ENCODE results near the gene CAST. TPM values are rescaled to one million over a fixed set of nuclear protein-coding genes. Genes with fewer than 3 reads are reported as not detected.

Gene CAST
- polyA plus RNA-seq, 3 donors from 2014 or later, result 24.0 to 133 (median 59.9) TPM

DNA sequence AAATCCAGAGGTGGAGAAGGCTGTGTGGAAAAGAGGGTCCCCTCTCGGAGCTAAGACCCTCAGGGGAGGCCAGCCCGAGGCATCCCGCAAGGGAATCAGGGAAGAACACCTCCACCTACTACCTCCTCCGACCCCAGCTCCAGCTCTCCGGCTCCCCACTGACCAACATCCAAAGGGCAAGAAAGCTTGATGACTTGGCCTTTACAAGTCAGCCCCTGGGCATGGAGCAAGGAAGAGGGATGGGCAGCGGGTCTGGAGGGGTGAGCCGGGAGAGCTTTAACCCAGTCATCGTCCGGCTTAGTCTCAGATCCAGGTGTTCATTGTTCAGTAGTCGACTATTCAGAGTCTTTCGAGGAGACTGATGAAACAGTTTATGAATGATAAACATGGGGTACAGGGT, 113.5 kb downstream of the CAST start:
- Mint-ChIP-seq H3K4me3 (no peak overlapping the region), H3K27ac (peak overlapping the region in 3 of 6 donors; percentile 34 to 52 (median 43)), H3K27me3 (ENCODE audit: low read depth in 3 of 3) (peaks cover 0 to 1% (median 0%) of the 10 kb centered on the region in 3 donors), H3K9me3 (no peaks in the 10 kb centered on the region), H3K4me1 (peaks cover 9 to 14% of the 10 kb centered on the region in 2 donors), H3K36me3 (peaks cover 24 to 52% (median 52%) of the 10 kb centered on the region in 3 donors)
- no peak for DNase-seq

DNA sequence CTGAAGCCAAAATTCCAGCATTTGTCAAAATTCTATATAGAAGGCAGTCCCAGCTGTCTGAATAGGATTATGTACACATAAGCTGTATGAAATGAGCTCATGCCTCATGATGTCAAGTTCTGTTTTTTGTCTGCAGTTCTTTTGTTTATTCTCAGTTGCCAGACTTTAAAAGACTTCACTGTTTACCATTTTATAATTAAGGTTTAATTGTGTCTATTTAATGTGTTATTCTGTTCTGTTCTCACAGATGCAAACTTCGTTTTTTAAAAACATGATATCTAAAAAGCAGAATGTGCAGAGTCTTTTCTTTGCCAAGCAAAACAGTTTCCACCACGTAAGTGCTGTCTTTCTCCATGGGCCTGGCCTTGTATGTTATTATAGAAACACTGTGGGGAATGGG, 114.4 kb downstream of the CAST start:
- Mint-ChIP-seq H3K27me3 (ENCODE audit: low read depth in 3 of 3) (peaks cover 0 to 1% (median 0%) of the 10 kb centered on the region in 3 donors), H3K36me3 (peaks cover 18 to 52% (median 47%) of the 10 kb centered on the region in 3 donors), H3K4me1 (peaks cover 2 to 5% of the 10 kb centered on the region in 2 donors), H3K27ac (no peak overlapping the region), H3K4me3 (no peak overlapping the region), H3K9me3 (no peaks in the 10 kb centered on the region)
- no peak for DNase-seq

DNA sequence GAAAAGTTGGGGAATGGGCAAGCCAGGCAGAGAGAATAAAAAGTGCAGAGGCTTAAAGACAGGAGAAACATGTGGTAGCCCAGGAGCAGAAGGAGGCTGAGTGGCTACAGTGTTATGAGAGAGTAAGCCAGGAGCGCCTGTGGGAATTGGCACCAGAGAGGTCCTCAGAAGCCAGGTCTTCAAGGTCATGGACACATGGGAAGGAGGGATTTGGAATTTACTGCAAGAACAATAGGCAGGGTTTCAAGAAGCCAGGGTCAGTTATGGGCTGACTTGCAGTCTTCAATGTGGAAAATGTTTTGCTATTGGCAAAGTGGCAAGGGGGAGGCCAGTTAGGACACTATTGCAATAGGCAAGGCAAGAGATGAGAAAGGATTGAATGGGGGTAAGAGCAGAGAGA, 116.2 kb downstream of the CAST start:
- Mint-ChIP-seq H3K9me3 (no peaks in the 10 kb centered on the region), H3K4me3 (no peak overlapping the region), H3K36me3 (peaks cover 26 to 56% (median 40%) of the 10 kb centered on the region in 3 donors), H3K4me1 (peaks cover 0 to 2% of the 10 kb centered on the region in 2 donors), H3K27me3 (ENCODE audit: low read depth in 3 of 3) (peaks cover 0 to 1% (median 0%) of the 10 kb centered on the region in 3 donors), H3K27ac (peak overlapping the region; percentile 21 to 89 (median 31))
- no peak for DNase-seq

DNA sequence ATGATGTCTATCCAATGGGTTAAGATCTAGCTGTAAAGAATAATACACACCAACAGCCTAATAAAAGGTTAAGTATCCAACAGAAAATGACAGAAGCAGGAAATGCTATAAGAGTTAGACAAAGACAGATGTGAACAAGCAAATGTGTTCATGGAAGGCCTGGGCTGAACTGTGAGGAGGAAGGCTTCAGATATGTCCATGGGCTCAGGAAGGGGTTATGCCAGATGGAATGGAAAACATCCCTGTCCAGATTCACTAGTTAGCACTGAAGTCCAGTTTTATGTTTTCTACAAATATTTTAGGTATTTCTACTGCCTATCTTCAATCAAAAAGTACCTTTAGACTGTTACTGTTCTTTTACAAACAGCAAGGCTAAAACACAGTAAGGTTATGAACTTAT, 118.5 kb downstream of the CAST start:
- Mint-ChIP-seq H3K4me1 (peaks cover 2 to 7% of the 10 kb centered on the region in 2 donors), H3K27ac (peak overlapping the region in 5 of 6 donors; percentile 23 to 63 (median 49)), H3K4me3 (no peak overlapping the region)

DNA sequence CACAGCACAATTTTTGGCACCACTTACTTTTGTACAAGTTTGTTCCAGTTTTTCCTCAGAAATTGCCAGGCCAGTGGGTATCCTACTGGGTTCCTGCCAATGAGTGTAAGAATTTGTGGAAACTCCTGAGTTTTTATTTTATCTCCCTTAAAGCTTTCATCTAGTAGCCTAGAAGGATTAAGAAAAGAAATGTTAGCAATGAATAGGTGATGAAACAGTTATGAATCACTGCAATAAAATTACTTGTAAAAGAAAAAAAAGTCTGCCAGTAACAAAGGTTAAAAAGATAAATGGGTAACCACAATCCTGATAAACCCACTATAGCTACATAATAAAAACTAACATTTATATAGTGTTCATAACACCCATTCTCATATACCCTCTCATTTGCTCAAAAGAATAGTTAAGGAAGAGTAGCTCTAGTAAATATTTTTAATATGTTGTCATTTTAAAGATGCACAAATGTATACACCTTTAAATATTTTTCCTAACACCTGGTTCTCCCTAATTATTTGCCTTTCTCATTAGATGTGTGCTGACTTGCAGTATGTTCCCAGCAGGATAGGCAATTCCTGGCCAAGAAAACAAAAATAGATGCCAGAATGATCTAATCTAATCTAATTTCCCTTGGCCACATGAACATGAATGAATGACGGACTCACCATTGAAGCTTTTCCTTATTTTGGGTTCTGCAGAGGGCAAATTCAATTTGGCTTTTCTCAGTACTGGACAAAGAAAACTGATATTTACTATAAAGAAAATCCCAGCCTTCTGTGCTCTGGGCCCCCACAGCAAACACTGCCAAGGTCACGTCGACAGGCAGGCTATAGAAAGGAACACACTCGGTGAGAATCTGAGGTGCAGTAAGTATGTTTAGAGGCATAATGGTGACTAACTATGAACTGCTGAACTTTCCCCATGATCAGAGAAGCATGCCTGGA, 119.1 kb downstream of the CAST start:
- H3K27ac Mint-ChIP-seq, result peak overlapping the region; percentile 15 to 66 (median 52)
- no peaks in the 10 kb centered on the region for H3K9me3 Mint-ChIP-seq
- H3K4me3 Mint-ChIP-seq, result no peak overlapping the region
- peaks cover 0 to 5% (median 2%) of the 10 kb centered on the region in 3 donors for H3K27me3 Mint-ChIP-seq (ENCODE audit: low read depth in 3 of 3)
- no peak for DNase-seq
- peaks cover 2 to 8% of the 10 kb centered on the region in 2 donors for H3K4me1 Mint-ChIP-seq
- H3K36me3 Mint-ChIP-seq, result peaks cover 26 to 49% (median 34%) of the 10 kb centered on the region in 3 donors

More for the DNA sequence above, 118.5 kb downstream of the CAST start:
- H3K36me3 Mint-ChIP-seq, result peaks cover 26 to 52% (median 34%) of the 10 kb centered on the region in 3 donors
- DNase-seq, result no peak
- H3K27me3 Mint-ChIP-seq (ENCODE audit: low read depth in 3 of 3), result peaks cover 0 to 5% (median 0%) of the 10 kb centered on the region in 3 donors
- H3K9me3 Mint-ChIP-seq, result no peaks in the 10 kb centered on the region

DNA sequence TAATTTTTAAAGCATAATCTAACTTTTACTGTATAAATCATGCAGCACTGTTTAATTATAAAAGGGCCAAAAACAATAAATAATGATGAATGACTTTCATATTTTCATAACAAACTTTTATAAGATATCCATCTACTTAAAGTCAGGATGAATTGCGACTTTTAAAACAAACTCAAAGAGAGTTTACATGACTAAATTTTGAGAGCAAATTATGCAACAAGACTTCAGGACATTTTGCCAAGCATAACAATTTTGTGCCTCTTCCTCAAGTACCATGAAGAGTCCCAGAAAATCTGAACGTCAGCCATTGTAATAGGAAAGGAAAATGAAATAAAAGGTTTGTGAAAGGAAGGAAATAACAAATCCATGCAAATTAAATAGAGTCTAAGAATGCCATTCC, 121.2 kb downstream of the CAST start:
- DNase-seq, result no peak
- H3K27ac Mint-ChIP-seq, result peak overlapping the region in 4 of 6 donors; percentile 64 to 82 (median 70)
- peaks cover 20 to 45% (median 28%) of the 10 kb centered on the region in 3 donors for H3K36me3 Mint-ChIP-seq
- H3K9me3 Mint-ChIP-seq, result no peaks in the 10 kb centered on the region
- no peak overlapping the region for H3K4me3 Mint-ChIP-seq
- H3K27me3 Mint-ChIP-seq (ENCODE audit: low read depth in 3 of 3), result peaks cover 0 to 7% (median 4%) of the 10 kb centered on the region in 3 donors
- peaks cover under 1 to 8% of the 10 kb centered on the region in 2 donors for H3K4me1 Mint-ChIP-seq

DNA sequence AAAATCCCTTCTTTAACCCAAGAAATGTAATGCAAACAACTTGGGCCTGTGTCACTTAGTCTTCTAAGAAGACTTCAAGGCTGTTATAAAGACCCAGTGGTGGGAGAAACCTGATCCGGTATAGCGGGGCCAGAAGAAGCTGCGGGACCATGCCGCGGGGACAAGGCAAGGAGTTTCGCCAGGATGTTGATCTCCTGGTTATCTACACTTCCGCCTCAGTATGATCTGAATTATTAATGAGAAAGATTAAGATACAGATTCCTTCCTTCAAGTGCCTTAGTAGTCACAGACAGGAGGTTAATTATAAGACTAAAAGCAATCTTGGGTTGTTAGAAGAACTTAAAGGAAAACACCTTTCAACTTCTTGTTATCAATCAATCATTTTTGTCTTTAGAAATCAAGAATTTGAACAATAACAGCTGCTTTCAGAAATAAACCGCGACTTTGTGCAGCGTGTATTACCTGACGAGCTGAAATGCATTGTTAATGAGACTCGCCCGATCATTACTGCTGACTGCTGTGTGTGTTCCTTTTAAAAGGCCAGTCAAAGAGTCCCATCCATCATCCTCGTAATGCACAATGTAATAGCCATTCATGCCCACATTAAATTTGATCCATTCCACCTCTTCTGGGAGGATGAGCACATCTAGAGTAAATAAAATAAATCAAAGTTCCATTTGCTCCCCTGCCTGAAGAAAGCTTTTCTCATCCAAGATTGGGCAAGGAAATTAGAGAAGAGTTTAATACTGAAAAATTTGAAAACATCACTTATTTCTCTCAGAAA, 123.3 kb downstream of the CAST start:
- peaks cover 0 to 8% of the 10 kb centered on the region in 2 donors for H3K4me1 Mint-ChIP-seq
- DNase-seq, result no peak
- peak overlapping the region in 5 of 6 donors; percentile 4 to 75 (median 56) for H3K27ac Mint-ChIP-seq
- peaks cover 0 to 9% (median 6%) of the 10 kb centered on the region in 3 donors for H3K27me3 Mint-ChIP-seq (ENCODE audit: low read depth in 3 of 3)
- peak overlapping the region in 1 of 5 donors; percentile 10 for H3K4me3 Mint-ChIP-seq
- no peaks in the 10 kb centered on the region for H3K9me3 Mint-ChIP-seq
- H3K36me3 Mint-ChIP-seq, result peaks cover 14 to 51% (median 35%) of the 10 kb centered on the region in 3 donors

DNA sequence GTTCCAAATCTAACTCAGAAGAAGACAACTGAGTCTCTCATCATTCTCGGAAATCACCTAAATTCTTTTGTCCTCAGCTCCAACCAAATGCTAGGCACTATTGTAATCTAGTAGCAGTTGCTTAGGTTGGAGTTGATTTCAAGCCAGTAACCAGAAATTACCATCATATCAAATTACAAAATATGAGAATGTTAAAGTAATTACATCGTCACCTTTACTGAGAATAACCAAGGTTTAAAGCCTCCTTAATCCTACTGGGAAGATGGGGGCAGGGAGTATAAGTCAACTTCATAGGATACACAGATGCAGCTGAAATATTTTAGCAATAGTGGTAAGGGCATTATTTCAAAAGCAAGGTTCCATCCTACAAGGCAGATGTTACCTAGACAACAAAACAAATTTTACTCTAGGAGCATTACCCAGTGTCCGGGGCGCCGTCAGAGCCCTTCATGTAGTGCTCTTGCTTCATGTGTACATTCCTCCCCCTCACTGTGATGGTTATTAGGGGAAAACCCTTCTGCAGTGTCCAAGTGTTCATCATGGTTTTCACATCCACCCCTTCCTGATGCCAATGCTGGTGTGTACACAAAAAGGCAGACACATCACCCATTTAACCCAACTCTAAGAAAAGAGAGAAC, 126.1 kb downstream of the CAST start:
- Mint-ChIP-seq H3K9me3 (no peaks in the 10 kb centered on the region), H3K4me1 (peaks cover 6 to 21% of the 10 kb centered on the region in 2 donors), H3K27ac (peak overlapping the region in 5 of 6 donors; percentile 26 to 88 (median 51)), H3K4me3 (no peak overlapping the region), H3K27me3 (ENCODE audit: low read depth in 3 of 3) (peaks cover 0 to 21% (median 6%) of the 10 kb centered on the region in 3 donors), H3K36me3 (peaks cover 4 to 49% (median 36%) of the 10 kb centered on the region in 3 donors)
- DNase-seq, result no peak

DNA sequence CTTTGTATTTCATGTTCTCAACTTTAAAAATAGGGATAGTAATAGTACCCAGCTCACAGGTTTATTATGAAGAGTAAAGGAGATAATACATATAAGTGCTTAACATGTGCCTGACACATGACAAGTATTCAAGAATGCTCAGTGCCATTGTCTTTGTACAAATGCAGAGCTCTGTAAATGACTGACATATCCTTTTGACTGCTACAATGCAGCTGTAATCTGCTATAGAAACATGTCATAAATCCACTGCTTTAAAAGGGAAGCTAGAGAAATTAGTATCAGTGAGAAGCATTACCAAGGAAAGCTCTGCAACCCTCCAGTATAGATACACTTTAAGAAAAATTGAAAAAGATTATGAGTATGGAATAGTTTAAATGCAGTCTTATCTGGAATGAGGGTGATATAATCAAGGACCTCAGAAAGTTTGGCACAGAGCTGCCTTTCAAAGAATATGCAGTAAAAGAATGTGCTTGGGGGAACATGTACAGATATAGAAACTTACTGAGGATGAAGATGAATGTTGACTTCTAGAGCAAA, 127.7 kb downstream of the CAST start:
- Mint-ChIP-seq H3K36me3 (peaks cover 9 to 56% (median 41%) of the 10 kb centered on the region in 3 donors), H3K4me1 (peaks cover 15 to 35% of the 10 kb centered on the region in 2 donors), H3K4me3 (no peak overlapping the region), H3K27ac (peak overlapping the region; percentile 4 to 74 (median 46)), H3K9me3 (no peaks in the 10 kb centered on the region), H3K27me3 (ENCODE audit: low read depth in 3 of 3) (peaks cover 0 to 21% (median 6%) of the 10 kb centered on the region in 3 donors)
- DNase-seq, result no peak

DNA sequence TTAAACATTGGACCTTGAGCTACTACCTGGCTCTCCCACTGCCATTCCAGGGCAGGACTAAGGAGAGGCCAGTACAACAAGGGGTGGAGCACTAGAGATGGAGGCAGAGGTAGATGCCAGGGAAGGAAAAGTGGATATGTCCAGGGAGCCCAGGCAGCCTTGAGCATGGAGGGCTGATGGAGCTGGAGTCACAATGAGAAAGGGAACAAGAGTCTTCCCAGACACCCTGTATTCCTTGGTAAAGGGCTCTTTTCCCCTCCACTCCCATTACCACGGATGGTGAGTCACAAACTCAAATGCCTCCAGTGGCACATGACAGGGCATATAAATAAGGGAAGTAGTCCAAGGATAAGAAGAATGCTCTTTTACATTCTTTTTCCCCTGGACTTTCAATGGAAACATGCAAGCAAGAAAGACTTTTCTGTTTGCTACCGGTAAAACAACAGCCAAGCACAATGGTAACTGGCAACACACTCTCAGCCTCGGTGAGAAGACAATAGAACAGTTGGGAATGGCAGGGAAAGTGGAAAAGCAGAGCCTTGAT, 128.9 kb downstream of the CAST start:
- H3K27me3 Mint-ChIP-seq (ENCODE audit: low read depth in 3 of 3), result peaks cover 0 to 19% (median 2%) of the 10 kb centered on the region in 3 donors
- H3K4me1 Mint-ChIP-seq, result peaks cover 25 to 38% of the 10 kb centered on the region in 2 donors

DNA sequence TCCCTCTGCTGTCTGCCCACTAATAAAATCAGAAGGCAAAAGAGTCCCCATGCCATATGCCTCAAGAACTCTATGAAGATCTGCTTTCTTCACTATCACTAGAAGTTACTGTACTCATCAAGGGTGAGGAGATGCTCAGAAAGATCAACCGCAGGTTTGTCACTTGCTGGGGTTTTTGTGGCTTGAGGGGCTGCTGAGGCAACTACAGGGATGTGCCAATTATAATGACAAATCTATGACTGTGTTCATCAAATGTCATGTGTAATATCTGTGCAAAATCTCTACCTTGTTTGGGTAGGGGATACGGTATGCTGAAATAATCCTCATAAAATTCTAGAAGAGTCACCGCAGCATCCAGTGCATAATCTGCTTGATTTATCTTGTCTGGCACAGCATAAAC, 132.6 kb downstream of the CAST start:
- peak overlapping the region; percentile 9 to 54 (median 20) for H3K27ac Mint-ChIP-seq
- peak; percentile 28 to 58 (median 49) for DNase-seq
- peaks cover 0 to 12% (median 5%) of the 10 kb centered on the region in 3 donors for H3K27me3 Mint-ChIP-seq (ENCODE audit: low read depth in 3 of 3)
- peak overlapping the region in 2 of 5 donors; percentile 0 to 38 for H3K4me3 Mint-ChIP-seq
- H3K9me3 Mint-ChIP-seq, result no peaks in the 10 kb centered on the region
- peaks cover 40 to 77% (median 50%) of the 10 kb centered on the region in 3 donors for H3K36me3 Mint-ChIP-seq
- H3K4me1 Mint-ChIP-seq, result peaks cover 31 to 57% of the 10 kb centered on the region in 2 donors

More for the DNA sequence above, 128.9 kb downstream of the CAST start:
- H3K27ac Mint-ChIP-seq, result peak overlapping the region in 5 of 6 donors; percentile 37 to 85 (median 71)
- DNase-seq, result no peak
- H3K9me3 Mint-ChIP-seq, result no peaks in the 10 kb centered on the region
- H3K36me3 Mint-ChIP-seq, result peaks cover 11 to 52% (median 41%) of the 10 kb centered on the region in 3 donors
- H3K4me3 Mint-ChIP-seq, result no peak overlapping the region

DNA sequence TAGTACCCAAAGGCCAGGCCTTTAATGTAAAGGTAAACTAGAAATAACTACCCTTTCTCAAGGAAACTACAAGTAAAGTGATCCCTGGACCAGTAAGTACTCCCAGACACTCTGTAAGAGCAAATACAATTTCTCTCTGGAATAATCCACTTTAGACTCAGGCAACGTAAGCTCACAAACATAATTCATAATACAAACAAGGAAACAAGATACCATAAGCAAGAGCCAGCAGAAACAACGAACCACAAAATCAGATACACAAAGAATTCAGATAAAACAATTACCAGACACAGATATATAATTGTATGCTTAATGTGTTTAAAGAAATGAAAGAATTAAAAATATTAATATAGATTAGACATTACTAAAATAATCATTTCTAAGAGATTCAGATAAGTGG, 133.4 kb downstream of the CAST start:
- peak overlapping the region; percentile 41 to 77 (median 57) for H3K27ac Mint-ChIP-seq
- H3K4me3 Mint-ChIP-seq, result no peak overlapping the region
- H3K36me3 Mint-ChIP-seq, result peaks cover 43 to 74% (median 49%) of the 10 kb centered on the region in 3 donors
- peaks cover 0 to 12% (median 5%) of the 10 kb centered on the region in 3 donors for H3K27me3 Mint-ChIP-seq (ENCODE audit: low read depth in 3 of 3)
- no peaks in the 10 kb centered on the region for H3K9me3 Mint-ChIP-seq
- DNase-seq, result no peak
- H3K4me1 Mint-ChIP-seq, result peaks cover 31 to 59% of the 10 kb centered on the region in 2 donors
